Measurements from ENCODE around the gene CAMTA1.
A peak's percentile ranks its signal among the peaks of the same experiment; 100 is the strongest.

Gene CAMTA1

GRCh38 chr1:6822530-6823359, 37.5 kb downstream of the CAMTA1 start:
- TF ChIP-seq BHLHE40 (IDR thresholded peaks at IDR 0.05; ENCODE audit: borderline replicate concordance) (no peak), NFRKB (IDR thresholded peaks at IDR 0.05) (no peak), PKNOX1 (IDR thresholded peaks at IDR 0.05) (no peak), ELF4 (IDR thresholded peaks at IDR 0.05) (no peak), TARDBP (IDR thresholded peaks at IDR 0.05) (no peak), CTBP1 (IDR thresholded peaks at IDR 0.05; ENCODE audit: borderline replicate concordance) (no peak), ZNF384 (IDR thresholded peaks at IDR 0.05) (no peak), L3MBTL2 (conservative IDR thresholded peaks at IDR 0.05) (no peak), FOXK2 (IDR thresholded peaks at IDR 0.05) (no peak), HDGF (IDR thresholded peaks at IDR 0.05; ENCODE audit: borderline replicate concordance) (no peak), SP1 (IDR thresholded peaks at IDR 0.05) (no peak), LEF1 (IDR thresholded peaks at IDR 0.05; ENCODE audit: borderline replicate concordance) (no peak), SUZ12 (IDR thresholded peaks at IDR 0.05) (no peak), FOXM1 (IDR thresholded peaks at IDR 0.05; ENCODE audit: borderline replicate concordance) (no peak), FOXA1 (IDR thresholded peaks at IDR 0.05) (no peak), ARNT (IDR thresholded peaks at IDR 0.05) (no peak)
- ChIA-PET CTCF (interaction anchor here (0.6 kb wide), 1 partner anchor 28 kb away, joined by 5 read pairs; no protein-coding TSS in a partner anchor), POLR2A (no interaction called here)
- DNase-seq (ENCODE audit: extremely low spot score), result peak; percentile 39

- POLR2A ChIA-PET, result no interaction called here
- CTCF ChIA-PET, result no interaction called here
- no peak for DNase-seq (ENCODE audit: extremely low spot score)
- TF ChIP-seq L3MBTL2 (conservative IDR thresholded peaks at IDR 0.05) (no peak), CTBP1 (IDR thresholded peaks at IDR 0.05; ENCODE audit: borderline replicate concordance) (no peak), ZNF384 (IDR thresholded peaks at IDR 0.05) (no peak), SP1 (IDR thresholded peaks at IDR 0.05) (no peak), ELF4 (IDR thresholded peaks at IDR 0.05) (no peak), FOXA1 (IDR thresholded peaks at IDR 0.05) (no peak), FOXM1 (IDR thresholded peaks at IDR 0.05; ENCODE audit: borderline replicate concordance) (no peak), BHLHE40 (IDR thresholded peaks at IDR 0.05; ENCODE audit: borderline replicate concordance) (no peak), TARDBP (IDR thresholded peaks at IDR 0.05) (no peak), HDGF (IDR thresholded peaks at IDR 0.05; ENCODE audit: borderline replicate concordance) (no peak), LEF1 (IDR thresholded peaks at IDR 0.05; ENCODE audit: borderline replicate concordance) (no peak), FOXK2 (IDR thresholded peaks at IDR 0.05) (no peak), PKNOX1 (IDR thresholded peaks at IDR 0.05) (no peak), ARNT (IDR thresholded peaks at IDR 0.05) (no peak)
Measured at GRCh38 chr1:6823793-6824192, 38.5 kb downstream of the CAMTA1 start.

- DNase-seq (ENCODE audit: extremely low spot score), result no peak
- ChIA-PET POLR2A (no interaction called here), CTCF (interaction anchor here (0.6 kb wide), 1 partner anchor 73 kb away, joined by 4 read pairs; no protein-coding TSS in a partner anchor)
- TF ChIP-seq NFRKB (IDR thresholded peaks at IDR 0.05), result no peak
- no peak for TF ChIP-seq FOXM1 (IDR thresholded peaks at IDR 0.05; ENCODE audit: borderline replicate concordance)
- no peak for TF ChIP-seq BHLHE40 (IDR thresholded peaks at IDR 0.05; ENCODE audit: borderline replicate concordance)
- TF ChIP-seq ARNT (IDR thresholded peaks at IDR 0.05), result no peak
- no peak for TF ChIP-seq CTBP1 (IDR thresholded peaks at IDR 0.05; ENCODE audit: borderline replicate concordance)
- TF ChIP-seq HDGF (IDR thresholded peaks at IDR 0.05; ENCODE audit: borderline replicate concordance), result no peak
- no peak for TF ChIP-seq ZNF384 (IDR thresholded peaks at IDR 0.05)
- TF ChIP-seq PKNOX1 (IDR thresholded peaks at IDR 0.05), result no peak
- TF ChIP-seq SUZ12 (IDR thresholded peaks at IDR 0.05), result no peak
- TF ChIP-seq SP1 (IDR thresholded peaks at IDR 0.05), result no peak
- TF ChIP-seq FOXK2 (IDR thresholded peaks at IDR 0.05), result no peak
- no peak for TF ChIP-seq LEF1 (IDR thresholded peaks at IDR 0.05; ENCODE audit: borderline replicate concordance)
- TF ChIP-seq FOXA1 (IDR thresholded peaks at IDR 0.05), result no peak
- TF ChIP-seq L3MBTL2 (conservative IDR thresholded peaks at IDR 0.05), result no peak
- TF ChIP-seq TARDBP (IDR thresholded peaks at IDR 0.05), result no peak
- no peak for TF ChIP-seq ELF4 (IDR thresholded peaks at IDR 0.05)
Measured at GRCh38 chr1:6824665-6825368, 39.6 kb downstream of the CAMTA1 start.

- TF ChIP-seq SUZ12 (IDR thresholded peaks at IDR 0.05) (no peak), HDGF (IDR thresholded peaks at IDR 0.05; ENCODE audit: borderline replicate concordance) (no peak), FOXK2 (IDR thresholded peaks at IDR 0.05) (no peak)
- CTCF ChIA-PET, result no interaction called here
- POLR2A ChIA-PET, result no interaction called here
- no peak for DNase-seq (ENCODE audit: extremely low spot score)
Measured at GRCh38 chr1:6825828-6826227, 40.6 kb downstream of the CAMTA1 start.

- DNase-seq (ENCODE audit: extremely low spot score), result no peak
- ChIA-PET POLR2A (no interaction called here), CTCF (no interaction called here)
- TF ChIP-seq FOXM1 (IDR thresholded peaks at IDR 0.05; ENCODE audit: borderline replicate concordance) (no peak), TARDBP (IDR thresholded peaks at IDR 0.05) (no peak), LEF1 (IDR thresholded peaks at IDR 0.05; ENCODE audit: borderline replicate concordance) (no peak), SUZ12 (IDR thresholded peaks at IDR 0.05) (no peak), FOXA1 (IDR thresholded peaks at IDR 0.05) (no peak), ZNF384 (IDR thresholded peaks at IDR 0.05) (no peak), BHLHE40 (IDR thresholded peaks at IDR 0.05; ENCODE audit: borderline replicate concordance) (no peak), PKNOX1 (IDR thresholded peaks at IDR 0.05) (no peak), HDGF (IDR thresholded peaks at IDR 0.05; ENCODE audit: borderline replicate concordance) (no peak), CTBP1 (IDR thresholded peaks at IDR 0.05; ENCODE audit: borderline replicate concordance) (no peak)
Measured at GRCh38 chr1:6827079-6827478, 41.8 kb downstream of the CAMTA1 start.
